ENCODE results near the gene GATA2.

GATA2 gene

GRCh38 chr3:128455786-128456748, 36.9 kb downstream of the GATA2 start:
- DNase-seq: no peak

GRCh38 chr3:128455116-128455515, 37.9 kb downstream of the GATA2 start:
- no peak for DNase-seq

GRCh38 chr3:128454310-128454618, 38.7 kb downstream of the GATA2 start:
- no peak for DNase-seq

- DNase-seq: no peak
These were observed 39.3 kb downstream of the GATA2 start for GRCh38 chr3:128453501-128454309.

GRCh38 chr3:128452678-128453275, 40.2 kb downstream of the GATA2 start:
- DNase-seq: no peak

GRCh38 chr3:128452120-128452519, 40.9 kb downstream of the GATA2 start:
- DNase-seq: no peak

- DNase-seq: no peak
These were observed 43.8 kb downstream of the GATA2 start for GRCh38 chr3:128449111-128449638.

GRCh38 chr3:128448491-128448890, 44.5 kb downstream of the GATA2 start:
- no peak for DNase-seq

- no peak for DNase-seq
These were observed 45.4 kb downstream of the GATA2 start for GRCh38 chr3:128447561-128448013.

GRCh38 chr3:128446821-128447220, 46.2 kb downstream of the GATA2 start:
- DNase-seq: no peak

GRCh38 chr3:128445357-128445756, 47.6 kb downstream of the GATA2 start:
- DNase-seq: no peak

GRCh38 chr3:128443771-128444170, 49.2 kb downstream of the GATA2 start:
- DNase-seq: no peak

GRCh38 chr3:128442949-128443348, 50.1 kb downstream of the GATA2 start:
- DNase-seq: no peak

- no peak for DNase-seq
These were observed 50.9 kb downstream of the GATA2 start for GRCh38 chr3:128442070-128442469.

GRCh38 chr3:128439226-128439625, 53.8 kb downstream of the GATA2 start:
- DNase-seq: no peak

GRCh38 chr3:128438488-128439072, 54.4 kb downstream of the GATA2 start:
- DNase-seq: no peak

GRCh38 chr3:128436214-128436613, 56.8 kb downstream of the GATA2 start:
- no peak for DNase-seq

- no peak for DNase-seq
These were observed 57.4 kb downstream of the GATA2 start for GRCh38 chr3:128435561-128435960.

- DNase-seq: no peak
These were observed 57.9 kb downstream of the GATA2 start for GRCh38 chr3:128435058-128435457.

- no peak for DNase-seq
These were observed 58.5 kb downstream of the GATA2 start for GRCh38 chr3:128434524-128434923.

- no peak for DNase-seq
These were observed 59.2 kb downstream of the GATA2 start for GRCh38 chr3:128433837-128434165.

GRCh38 chr3:128432971-128433836, 59.8 kb downstream of the GATA2 start:
- DNase-seq: no peak

Measured in activated T-cell treated with anti-CD3 and anti-CD28 coated beads, Interleukin-2, amount 50 U/mL, for 1 hour (primary cell).